Stimulated activated CD8-positive, alpha-beta memory T cell treated with anti-CD3 and anti-CD28 coated beads, Interleukin-12 subunit alpha, Interleukin-12 subunit beta, amount 100 ng/mL, for 4 hours (primary cell): ENCODE data around the gene ZMYM2.

ENCODE experiments used
- DNase-seq: peaks from one replicate; pipeline ENCODE4 v3.0.0-alpha.2; 2020; ENCODE audit warnings: low read depth

The ZMYM2 gene

GRCh38 chr13:20045950-20046548, 87.5 kb downstream of the ZMYM2 start:
- DNase-seq, result no peak

- DNase-seq, result no peak
Observed at GRCh38 chr13:20049558-20050473, 91.3 kb downstream of the ZMYM2 start.

- DNase-seq, result no peak
Observed at GRCh38 chr13:20051366-20051765, 92.8 kb downstream of the ZMYM2 start.

- DNase-seq, result no peak
Observed at GRCh38 chr13:20053016-20053415, 94.5 kb downstream of the ZMYM2 start.

GRCh38 chr13:20053891-20054290, 95.4 kb downstream of the ZMYM2 start:
- no peak for DNase-seq

- no peak for DNase-seq
Observed at GRCh38 chr13:20054586-20054985, 96.1 kb downstream of the ZMYM2 start.

- no peak for DNase-seq
Observed at GRCh38 chr13:20057214-20057613, 98.7 kb downstream of the ZMYM2 start.

GRCh38 chr13:20057963-20058362, 99.4 kb downstream of the ZMYM2 start:
- DNase-seq, result no peak

GRCh38 chr13:20058476-20058875, 99.9 kb downstream of the ZMYM2 start:
- no peak for DNase-seq

GRCh38 chr13:20064128-20064527, 105.6 kb downstream of the ZMYM2 start:
- no peak for DNase-seq

- no peak for DNase-seq
Observed at GRCh38 chr13:20065516-20065915, 107.0 kb downstream of the ZMYM2 start.

GRCh38 chr13:20069956-20070355, 111.4 kb downstream of the ZMYM2 start:
- DNase-seq, result no peak

GRCh38 chr13:20073775-20074174, 115.2 kb downstream of the ZMYM2 start:
- no peak for DNase-seq

- DNase-seq, result no peak
Observed at GRCh38 chr13:20074966-20075365, 116.4 kb downstream of the ZMYM2 start.

- no peak for DNase-seq
Observed at GRCh38 chr13:20077086-20077485, 118.6 kb downstream of the ZMYM2 start.

- DNase-seq, result no peak
Observed at GRCh38 chr13:20080377-20081164, 122.0 kb downstream of the ZMYM2 start.

- no peak for DNase-seq
Observed at GRCh38 chr13:20090349-20090748, 131.8 kb downstream of the ZMYM2 start.

GRCh38 chr13:20093951-20094350, 135.4 kb downstream of the ZMYM2 start:
- DNase-seq, result no peak

- DNase-seq, result no peak
Observed at GRCh38 chr13:20099319-20099718, 140.8 kb downstream of the ZMYM2 start.

GRCh38 chr13:20101467-20102316, 143.2 kb downstream of the ZMYM2 start:
- DNase-seq, result no peak

GRCh38 chr13:20102525-20103180, 144.1 kb downstream of the ZMYM2 start:
- DNase-seq, result no peak
